CD4-positive, alpha-beta T cell treated with Interleukin-1 beta for 1 hour (primary cell): ENCODE measurements around the gene CYP2S1.
"Not testable (repeated sequence)": the region's sequence is repeated elsewhere in the genome, so short reads cannot be mapped to it uniquely, and the experiment has no call there.

Experiments used
- DNase-seq, 2 donors: peaks; one replicate each; pipeline ENCODE4 v3.0.0-alpha.2; 2020 to 2022

CYP2S1 gene

GRCh38 chr19:41226874-41227390 lies 33.9 kb downstream of the CYP2S1 start:
- no peak for DNase-seq

- DNase-seq, result no peak
Observed at GRCh38 chr19:41228486-41228885, 35.5 kb downstream of the CYP2S1 start.

GRCh38 chr19:41229338-41229737 lies 36.3 kb downstream of the CYP2S1 start:
- DNase-seq, result not testable (repeated sequence)

GRCh38 chr19:41230067-41230857 lies 37.2 kb downstream of the CYP2S1 start:
- no peak for DNase-seq

GRCh38 chr19:41232686-41233085 lies 39.7 kb downstream of the CYP2S1 start:
- no peak for DNase-seq

GRCh38 chr19:41233748-41234240 lies 40.8 kb downstream of the CYP2S1 start:
- peak; percentile 9 to 46 for DNase-seq

- DNase-seq, result no peak
Observed at GRCh38 chr19:41234512-41235168, 41.6 kb downstream of the CYP2S1 start.

- no peak for DNase-seq
Observed at GRCh38 chr19:41235480-41235879, 42.5 kb downstream of the CYP2S1 start.

- no peak for DNase-seq
Observed at GRCh38 chr19:41238244-41238643, 45.2 kb downstream of the CYP2S1 start.

- DNase-seq, result no peak
Observed at GRCh38 chr19:41239363-41239762, 46.3 kb downstream of the CYP2S1 start.

GRCh38 chr19:41239961-41240574 lies 47.0 kb downstream of the CYP2S1 start:
- DNase-seq, result no peak

- no peak for DNase-seq
Observed at GRCh38 chr19:41241859-41242258, 48.8 kb downstream of the CYP2S1 start.

GRCh38 chr19:41244117-41244516 lies 51.1 kb downstream of the CYP2S1 start:
- no peak for DNase-seq

- no peak for DNase-seq
Observed at GRCh38 chr19:41245843-41246242, 52.8 kb downstream of the CYP2S1 start.

GRCh38 chr19:41248895-41249294 lies 55.9 kb downstream of the CYP2S1 start:
- DNase-seq, result no peak

- DNase-seq, result no peak
Observed at GRCh38 chr19:41249707-41250423, 56.8 kb downstream of the CYP2S1 start.

- DNase-seq, result no peak
Observed at GRCh38 chr19:41253660-41254059, 60.6 kb downstream of the CYP2S1 start.

GRCh38 chr19:41255171-41255570 lies 62.2 kb downstream of the CYP2S1 start:
- no peak for DNase-seq
